CD4-positive, alpha-beta T cell treated with Interleukin-1 beta for 1 hour (primary cell): ENCODE data around the gene TNFRSF14.
"Not testable (repeated sequence)": the region's sequence is repeated elsewhere in the genome, so short reads cannot be mapped to it uniquely, and the experiment has no call there.

Experiments used
- DNase-seq, 2 donors: peaks; one replicate each; pipeline ENCODE4 v3.0.0-alpha.2; 2020 to 2022

TNFRSF14 gene

DNA sequence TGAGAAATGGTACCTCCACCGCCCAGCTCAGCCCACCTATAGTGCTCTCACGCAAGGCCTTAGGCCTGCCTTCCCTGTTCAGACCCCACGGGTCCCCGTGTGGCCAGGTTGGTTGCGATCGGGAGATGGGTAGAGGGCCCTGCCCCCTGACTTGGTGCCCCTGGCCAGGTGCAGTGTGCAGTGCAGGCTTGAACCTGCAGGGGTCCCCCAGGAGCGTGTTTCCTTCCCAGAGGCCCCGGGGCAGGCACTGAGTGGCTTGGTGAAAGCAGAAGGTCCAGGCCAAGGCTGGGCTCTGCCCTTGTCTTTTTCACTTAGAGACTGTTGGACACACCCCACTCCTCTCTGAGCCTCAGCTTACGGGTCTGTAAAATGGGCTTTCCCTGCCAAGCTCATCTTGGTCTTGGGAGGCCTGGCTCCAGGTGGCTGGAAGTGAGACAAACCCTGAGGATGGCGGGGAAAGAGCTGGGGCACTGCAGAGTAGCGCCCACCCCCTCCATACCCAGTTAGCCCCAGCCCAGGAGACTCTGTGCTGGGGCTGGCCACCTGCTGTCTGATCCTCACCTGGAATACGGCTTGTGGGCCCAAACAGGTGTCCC lies 16.8 kb upstream of the TNFRSF14 start:
- peak in 1 of 2 donors; percentile 45 for DNase-seq

- DNase-seq, result no peak
These were observed 15.2 kb upstream of the TNFRSF14 start for GRCh38 chr1:2540816-2541492.

- DNase-seq, result no peak
These were observed 14.4 kb upstream of the TNFRSF14 start for GRCh38 chr1:2541619-2542245.

GRCh38 chr1:2542246-2542915 lies 13.8 kb upstream of the TNFRSF14 start:
- DNase-seq, result no peak

GRCh38 chr1:2543543-2544092 lies 12.6 kb upstream of the TNFRSF14 start:
- peak in 1 of 2 donors; percentile 50 for DNase-seq

DNA sequence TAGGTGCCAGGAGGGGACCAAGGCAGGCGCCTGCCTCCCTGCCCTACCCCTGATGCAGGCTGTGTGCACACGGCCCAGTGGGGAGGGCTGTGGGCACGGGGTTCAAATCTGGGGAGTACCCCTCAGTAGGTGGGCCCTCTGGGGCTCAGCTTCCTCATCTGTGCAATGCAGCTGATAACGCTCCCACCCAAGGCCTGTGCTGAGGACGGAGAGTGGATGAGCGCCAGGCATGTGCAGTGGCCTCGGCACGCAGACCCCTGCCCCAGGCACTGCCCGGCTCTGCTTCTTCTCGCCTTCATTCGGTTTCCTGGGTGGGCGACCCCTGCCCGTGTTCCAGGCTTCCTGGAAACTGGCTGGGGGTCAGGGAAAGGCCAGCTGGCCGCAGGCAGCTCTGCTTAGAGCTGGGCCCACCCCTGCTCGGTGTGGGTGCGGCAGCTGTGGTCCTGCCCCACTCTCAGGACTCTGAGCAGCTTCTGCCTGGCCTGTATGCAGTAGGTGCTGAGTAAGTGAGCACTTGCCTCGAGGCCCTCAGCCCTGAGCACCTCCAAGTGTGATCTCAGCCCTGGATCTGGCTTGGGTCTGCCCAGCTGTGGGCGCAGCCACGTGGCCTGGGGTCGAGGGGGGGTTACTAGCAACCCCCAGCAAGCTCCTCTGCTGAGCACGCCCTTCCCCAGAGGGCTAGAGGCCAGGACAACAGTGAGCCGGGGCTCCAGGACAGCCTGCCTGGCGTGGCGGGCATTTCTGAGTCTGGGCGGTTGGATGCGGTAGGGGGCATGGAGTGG lies 11.9 kb upstream of the TNFRSF14 start:
- no peak for DNase-seq

GRCh38 chr1:2544875-2545640 lies 11.1 kb upstream of the TNFRSF14 start:
- no peak for DNase-seq

GRCh38 chr1:2545754-2546514 lies 10.2 kb upstream of the TNFRSF14 start:
- peak; percentile 94 to 95 for DNase-seq

DNA sequence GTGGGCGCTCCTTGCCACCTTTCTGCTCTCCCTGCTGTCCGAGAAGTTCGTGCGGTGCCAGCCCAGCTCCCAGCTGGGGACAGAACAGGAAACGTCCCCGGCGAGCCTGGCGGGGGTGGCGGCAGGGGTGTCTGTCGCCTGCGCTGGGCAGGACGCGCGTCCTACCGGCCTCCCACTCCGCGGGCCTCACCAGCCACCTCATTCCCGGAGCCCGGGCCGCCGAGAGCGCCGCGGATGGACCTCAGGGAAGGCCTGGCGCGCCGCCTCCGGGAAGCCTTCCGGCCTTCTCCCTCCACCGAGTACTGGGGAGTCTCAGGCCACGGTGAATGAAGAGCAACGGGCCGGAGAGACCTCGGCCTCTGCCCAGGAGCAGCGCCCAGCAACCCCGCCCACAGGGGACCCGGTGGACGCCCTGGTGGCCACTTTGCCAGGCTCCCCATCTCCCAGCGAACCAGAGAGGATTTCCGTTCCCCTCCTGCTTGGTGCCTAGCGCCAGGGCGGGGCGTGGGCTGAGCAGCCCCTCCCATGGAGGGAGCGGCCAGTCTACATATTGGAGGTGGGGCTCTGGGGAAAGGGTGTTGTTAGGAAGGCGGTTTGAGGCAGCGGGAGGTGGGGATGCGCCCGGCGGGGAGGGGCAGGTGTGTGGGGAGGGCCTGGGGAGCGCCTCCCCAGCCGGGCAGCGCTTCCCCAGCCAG lies 9.5 kb upstream of the TNFRSF14 start:
- peak; percentile 89 to 90 for DNase-seq

DNA sequence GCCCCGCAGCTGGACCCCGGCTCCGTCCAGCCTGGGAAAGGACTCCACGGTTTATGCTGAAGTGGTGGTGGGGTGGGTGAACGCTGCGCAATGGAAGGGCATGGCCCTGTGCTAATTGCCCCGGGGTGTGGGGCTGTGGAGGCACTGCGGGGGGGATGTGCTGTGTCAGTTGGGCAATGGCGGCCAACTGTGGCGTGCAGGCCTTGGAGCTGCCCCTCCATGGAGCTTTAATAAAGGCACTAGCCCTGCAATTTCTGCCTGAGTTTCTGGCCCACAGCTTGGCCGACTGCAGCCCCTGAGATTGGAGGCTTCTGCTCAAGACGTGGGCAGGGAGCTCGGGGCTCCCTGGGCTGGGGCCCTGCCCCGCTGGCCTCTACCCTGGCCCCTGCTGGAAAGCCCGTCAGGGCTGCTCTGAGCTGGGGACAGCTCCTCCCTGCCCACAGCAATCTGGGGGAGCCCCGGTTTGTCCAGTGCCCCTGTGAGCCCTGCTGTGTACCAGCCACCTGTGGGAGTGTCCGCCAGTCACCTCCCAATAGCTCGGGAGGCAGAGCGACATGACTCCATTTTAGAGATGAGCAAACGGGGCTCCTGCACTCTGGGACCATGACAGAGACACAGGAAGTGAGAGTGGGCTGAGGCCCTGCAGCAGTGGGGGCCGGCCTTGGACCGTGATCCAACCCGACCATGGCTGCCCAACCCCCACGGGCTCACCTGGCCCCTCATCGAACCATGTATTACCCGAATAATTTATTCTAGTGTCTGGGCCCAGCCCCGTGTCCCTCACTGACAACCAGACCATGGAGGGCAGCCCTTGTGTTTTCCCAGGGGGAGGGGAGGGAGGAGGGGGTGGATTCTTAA lies 8.7 kb upstream of the TNFRSF14 start:
- DNase-seq, result peak; percentile 59 to 64

DNA sequence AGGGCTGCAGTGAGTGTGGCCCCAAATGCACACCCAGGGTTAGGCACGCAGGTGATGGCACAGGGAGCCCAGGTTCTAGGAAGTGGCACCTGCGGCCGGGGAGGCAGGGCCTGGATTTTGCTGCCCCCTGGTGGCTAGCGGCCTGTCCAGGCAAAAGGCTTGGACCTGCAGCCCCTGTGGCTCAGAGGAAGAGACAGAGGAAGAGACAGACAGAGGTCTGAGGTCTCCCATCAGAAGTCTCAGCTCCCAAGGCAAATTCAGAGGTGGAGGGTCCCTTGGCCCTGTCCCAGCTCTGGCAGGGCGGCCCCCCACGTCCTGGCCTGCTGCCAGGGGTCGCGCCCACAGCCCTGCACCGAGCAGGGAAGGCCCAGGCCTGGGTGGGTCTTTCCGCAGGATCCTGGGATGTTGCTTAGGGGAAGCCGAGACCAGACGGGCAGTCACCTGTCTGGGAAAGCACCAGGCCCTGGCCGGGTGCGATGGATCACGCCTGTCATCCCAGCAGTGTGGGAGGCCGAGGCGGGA lies 8.0 kb upstream of the TNFRSF14 start:
- peak; percentile 88 for DNase-seq

DNA sequence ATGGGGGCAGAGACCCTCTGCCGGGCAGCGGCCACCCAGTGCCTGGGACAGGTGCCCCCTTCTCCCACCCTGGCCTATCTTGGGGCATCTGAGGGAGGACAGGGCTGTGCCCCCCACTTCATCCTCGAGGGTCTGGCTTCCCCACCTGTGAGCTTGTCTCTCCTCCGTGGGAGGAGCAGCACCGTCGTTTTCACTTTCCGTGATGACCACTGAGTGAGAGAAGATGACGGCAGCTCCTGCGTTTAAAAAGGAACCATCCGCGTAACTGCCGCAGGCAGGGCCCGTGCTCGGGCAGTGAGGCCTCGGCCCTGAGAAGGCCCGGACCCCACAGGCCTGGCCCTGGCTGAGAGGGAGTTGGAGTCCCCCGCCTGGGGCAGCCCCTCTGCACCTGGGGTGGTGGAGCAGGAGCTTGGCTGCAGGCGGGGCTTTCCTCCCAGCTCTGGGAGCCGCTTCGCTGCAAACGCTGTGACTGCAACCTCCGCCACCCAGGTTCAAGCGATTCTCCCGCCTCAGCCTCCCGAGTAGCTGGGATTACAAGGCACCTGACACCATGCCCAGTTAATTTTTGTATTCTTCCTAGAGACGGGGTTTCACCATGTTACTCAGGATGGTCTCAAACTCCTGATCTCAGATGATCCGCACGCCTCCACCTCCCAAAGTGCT lies 6.7 kb upstream of the TNFRSF14 start:
- DNase-seq, result not testable (repeated sequence)

- not testable (repeated sequence) for DNase-seq
These were observed 5.8 kb upstream of the TNFRSF14 start for GRCh38 chr1:2550309-2550861.

DNA sequence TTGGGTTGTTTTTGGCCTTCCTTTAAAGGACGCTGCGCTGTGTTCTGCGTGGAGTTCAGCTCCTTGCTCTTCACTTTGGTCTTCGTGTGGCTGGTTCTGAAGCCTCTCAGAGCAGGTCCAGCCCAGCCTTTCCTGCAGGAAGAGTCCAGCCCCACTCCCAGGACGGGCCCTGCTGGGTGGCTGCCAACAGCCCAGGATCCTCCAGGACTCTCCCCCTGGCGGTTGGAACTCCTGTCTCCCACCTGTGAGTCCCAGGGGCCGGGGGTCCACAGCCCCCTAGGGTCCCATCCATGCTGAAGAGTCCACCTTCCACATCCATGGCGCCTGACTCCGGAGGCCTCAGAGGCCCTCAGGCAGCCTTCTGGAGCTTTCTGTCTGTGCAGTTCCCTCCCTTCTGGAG lies 4.6 kb upstream of the TNFRSF14 start:
- not testable (repeated sequence) for DNase-seq

- DNase-seq, result no peak
These were observed 4.0 kb upstream of the TNFRSF14 start for GRCh38 chr1:2552189-2552588.

- DNase-seq, result not testable (repeated sequence)
These were observed 3.1 kb upstream of the TNFRSF14 start for GRCh38 chr1:2553076-2553475.

- no peak for DNase-seq
These were observed 2.1 kb upstream of the TNFRSF14 start for GRCh38 chr1:2553871-2554620.
